IMR-90 (cell line): ENCODE results near the gene WNT9B. TPM values are rescaled to one million over a fixed set of nuclear protein-coding genes. Genes with fewer than 3 reads are reported as not detected.

ENCODE experiments used
- ATAC-seq: fragments of 200-7000 bp; cut with Tn5 transposase; 2 replicates; pipeline ENCODE4 v1.9.1; 2020; ENCODE audit warnings: low read depth, mild to moderate bottlenecking, moderate library complexity
- BruUV-seq: library from RNA; stranded (reverse); fragments of 400-500 nt; replicated peaks from 2 replicates; lab custom pipeline; 2021; lab: Mats Ljungman, UMichigan
- CTCF ChIA-PET: fragments of 300-600 bp; formaldehyde crosslinking; extraction: SDS; loops from one replicate; lab custom pipeline; 2021; ENCODE audit warnings: antibody characterized with exemption; lab: Yijun Ruan, JAX
- POLR2A ChIA-PET: fragments of 300-600 bp; sonication (Branson Sonifier 250); formaldehyde crosslinking; loops from one replicate; lab custom pipeline; 2022; ENCODE audit warnings: antibody characterized with exemption; ENCODE audit not compliant: unreplicated experiment; lab: Charles Lee
- DNase-seq: peaks from one replicate; pipeline ENCODE4 v3.0.0; 2013
- H2AFZ ChIP-seq: replicated peaks from 2 replicates; pipeline ENCODE3; 2013; ENCODE audit warnings: low read length, mild to moderate bottlenecking; ENCODE audit not compliant: poor library complexity
- H2AK5ac ChIP-seq: 2 replicates; pipeline ENCODE4 v1.6.1; 2013; ENCODE audit warnings: low read depth, low read length, inconsistent platforms
- H2AK9ac ChIP-seq: replicated peaks from 2 replicates; pipeline ENCODE3; 2013; ENCODE audit warnings: mild to moderate bottlenecking, low read depth, low read length, moderate library complexity; ENCODE audit not compliant: poor library complexity
- H2BK120ac ChIP-seq: 2 replicates; pipeline ENCODE4 v1.6.1; 2013; ENCODE audit warnings: low read depth, low read length, inconsistent platforms
- H2BK15ac ChIP-seq: 3 replicates; pipeline ENCODE4 v1.6.1; 2013; ENCODE audit warnings: low read depth, low read length, inconsistent platforms
- H2BK20ac ChIP-seq: 2 replicates; pipeline ENCODE4 v1.6.1; 2013; ENCODE audit warnings: low read depth, mild to moderate bottlenecking, inconsistent platforms, low read length, moderate library complexity
- H2BK5ac ChIP-seq: 2 replicates; pipeline ENCODE4 v1.6.1; 2013; ENCODE audit warnings: mild to moderate bottlenecking, low read depth, low read length, inconsistent platforms; ENCODE audit not compliant: poor library complexity, severe bottlenecking
- H3K14ac ChIP-seq: replicated peaks from 2 replicates; pipeline ENCODE4 v1.6.1; 2013; ENCODE audit warnings: low read depth, low read length, inconsistent platforms
- H3K18ac ChIP-seq: 2 replicates; pipeline ENCODE4 v1.6.1; 2013; ENCODE audit warnings: low read depth, low read length, control low read depth
- H3K23ac ChIP-seq: 2 replicates; pipeline ENCODE4 v1.6.1; 2013; ENCODE audit warnings: low read depth, low read length, inconsistent platforms
- H3K27ac ChIP-seq: 2 replicates; pipeline ENCODE4 v1.5.1; 2013; ENCODE audit warnings: mild to moderate bottlenecking, control low read depth, low read length; ENCODE audit not compliant: insufficient read depth
- H3K27me3 ChIP-seq: 2 replicates; pipeline ENCODE4 v1.6.1; 2013; ENCODE audit warnings: low read length; ENCODE audit not compliant: control insufficient read depth, insufficient read depth
- H3K36me3 ChIP-seq: 2 replicates; pipeline ENCODE4 v1.6.1; 2013; ENCODE audit warnings: low read length, mixed read lengths; ENCODE audit not compliant: control insufficient read depth, insufficient read depth
- H3K4ac ChIP-seq: 2 replicates; pipeline ENCODE4 v1.6.1; 2013; ENCODE audit warnings: low read depth, low read length, inconsistent platforms
- H3K4me1 ChIP-seq: 2 replicates; pipeline ENCODE4 v1.6.1; 2013; ENCODE audit warnings: low read length, mixed read lengths; ENCODE audit not compliant: control insufficient read depth, insufficient read depth
- H3K4me2 ChIP-seq: 2 replicates; pipeline ENCODE4 v1.6.1; 2013; ENCODE audit warnings: low read depth, mild to moderate bottlenecking, control low read depth, low read length, moderate library complexity
- H3K4me3 ChIP-seq: 2 replicates; pipeline ENCODE4 v1.5.1; 2013; ENCODE audit warnings: low read depth, mild to moderate bottlenecking, control low read depth, low read length, moderate library complexity; ENCODE audit not compliant: insufficient read depth
- H3K56ac ChIP-seq: 2 replicates; pipeline ENCODE4 v1.6.1; 2013; ENCODE audit warnings: low read length, inconsistent platforms; ENCODE audit not compliant: insufficient read depth; ENCODE audit errors: extremely low read depth
- H3K79me1 ChIP-seq, 2 experiments: 2 replicates each; pipeline ENCODE4 v1.6.1; 2013; ENCODE audit warnings: low read length in 2 of 2, inconsistent platforms in 1 of 2, low read depth in 1 of 2
- H3K9ac ChIP-seq: 2 replicates; pipeline ENCODE4 v1.6.1; 2013; ENCODE audit warnings: low read depth, low read length, control low read depth
- H3K9me1 ChIP-seq: 2 replicates; pipeline ENCODE4 v1.6.1; 2013; ENCODE audit warnings: low read length, inconsistent platforms; ENCODE audit not compliant: insufficient read depth
- H3K9me3 ChIP-seq: 2 replicates; pipeline ENCODE4 v1.6.1; 2013; ENCODE audit warnings: low read length; ENCODE audit not compliant: control insufficient read depth, insufficient read depth
- H4K20me1 ChIP-seq: 2 replicates; pipeline ENCODE4 v1.6.1; 2013; ENCODE audit warnings: low read length, inconsistent platforms; ENCODE audit not compliant: insufficient read depth
- H4K5ac ChIP-seq: 2 replicates; pipeline ENCODE4 v1.6.1; 2013; ENCODE audit warnings: mild to moderate bottlenecking, low read depth, low read length, control low read depth
- H4K8ac ChIP-seq, 2 experiments: 2 replicates each; pipeline ENCODE4 v1.6.1; 2013; ENCODE audit warnings: low read depth in 2 of 2, low read length in 2 of 2, control low read depth in 1 of 2, inconsistent platforms in 1 of 2
- H4K91ac ChIP-seq: 2 replicates; pipeline ENCODE4 v1.6.1; 2013; ENCODE audit warnings: low read depth, low read length, inconsistent platforms; ENCODE audit not compliant: insufficient read depth
- BHLHE40 ChIP-seq: fragments of 150-350 bp; IDR thresholded peaks from 2 replicates; pipeline ENCODE4 v1.6.1; 2016; ENCODE audit warnings: mild to moderate bottlenecking, low read depth, low read length
- CEBPB ChIP-seq: IDR thresholded peaks from 2 replicates; pipeline ENCODE4 v1.6.1; 2012; ENCODE audit warnings: low read depth, low read length, improper control_type of control experiment
- CHD1 ChIP-seq: IDR thresholded peaks from 2 replicates; pipeline ENCODE4 v1.6.1; 2012; ENCODE audit warnings: low read depth, low read length, improper control_type of control experiment
- ELK1 ChIP-seq: fragments of 150-350 bp; IDR thresholded peaks from 2 replicates; pipeline ENCODE4 v1.6.1; 2016; ENCODE audit warnings: low read depth, mild to moderate bottlenecking, low read length, moderate library complexity, borderline replicate concordance
- FOS ChIP-seq: fragments of 150-350 bp; IDR thresholded peaks from 2 replicates; pipeline ENCODE4 v1.6.1; 2016; ENCODE audit warnings: low read depth, low read length
- MAFK ChIP-seq: IDR thresholded peaks from 2 replicates; pipeline ENCODE4 v1.6.1; 2012; ENCODE audit warnings: low read depth, low read length, improper control_type of control experiment
- MAZ ChIP-seq: IDR thresholded peaks from 2 replicates; pipeline ENCODE4 v1.6.1; 2012; ENCODE audit warnings: low read depth, mild to moderate bottlenecking, low read length, improper control_type of control experiment, moderate library complexity, borderline replicate concordance
- MXI1 ChIP-seq: IDR thresholded peaks from 2 replicates; pipeline ENCODE4 v1.6.1; 2012; ENCODE audit warnings: low read depth, mild to moderate bottlenecking, low read length, moderate library complexity, borderline replicate concordance
- NFE2L2 ChIP-seq: fragments of 150-350 bp; IDR thresholded peaks from 2 replicates; pipeline ENCODE4 v1.6.1; 2016; ENCODE audit warnings: low read depth, mild to moderate bottlenecking, low read length
- POLR2A ChIP-seq: IDR thresholded peaks from 2 replicates; pipeline ENCODE4 v1.6.1; 2012; ENCODE audit warnings: mild to moderate bottlenecking, low read depth, low read length
- RAD21 ChIP-seq: IDR thresholded peaks from 2 replicates; pipeline ENCODE4 v1.6.1; 2012; ENCODE audit warnings: low read length, improper control_type of control experiment
- RCOR1 ChIP-seq: IDR thresholded peaks from 2 replicates; pipeline ENCODE4 v1.6.1; 2012; ENCODE audit warnings: mild to moderate bottlenecking, low read length, improper control_type of control experiment; ENCODE audit not compliant: insufficient replicate concordance
- RFX5 ChIP-seq: IDR thresholded peaks from 2 replicates; pipeline ENCODE4 v1.8.0; 2012; ENCODE audit warnings: low read depth, mild to moderate bottlenecking, low read length, moderate library complexity
- SMC3 ChIP-seq: fragments of 150-350 bp; IDR thresholded peaks from 2 replicates; pipeline ENCODE4 v1.6.1; 2016; ENCODE audit warnings: low read depth, mild to moderate bottlenecking, antibody characterized with exemption, low read length, moderate library complexity
- WGBS, 2 experiments: methylation state at CpG; one replicate each; pipeline versions ENCODE4 v1.1.5 to v1.1.7; 2013; ENCODE audit warnings: missing lambda C conversion rate in 2 of 2; ENCODE audit not compliant: insufficient read length in 1 of 2; ENCODE audit errors: extremely low coverage in 2 of 2; 5-methylcytosine and 5-hydroxymethylcytosine counted together
- dilution Hi-C: fragments of 300-500 bp; cut with HindIII; formaldehyde crosslinking; loops from one replicate; pipeline ENCODE4 v1.14.3; 2018; ENCODE audit warnings: low sequenced_read_pairs; ENCODE audit not compliant: unreplicated experiment
- in situ Hi-C: fragments of 300-500 bp; cut with MboI; formaldehyde crosslinking; loops from 3 replicates; pipeline ENCODE4 v1.14.3; 2019; ENCODE audit warnings: low sequenced_read_pairs, inconsistent platforms, mixed read lengths
- intact Hi-C: fragments of 100-400 bp; cut with micrococcal nuclease; formaldehyde crosslinking; loops from 2 replicates; pipeline ENCODE4 v1.10.0; 2022
- polyA plus RNA-seq, 3 experiments: library from polyadenylated mRNA; depleted of rRNA; stranded (reverse); fragments of >200 nt; gene quantifications; 2 replicates each; pipeline ENCODE4 v1.2.3, GENCODE V29; 2012; ENCODE audit warnings: low replicate concordance in 1 of 3
- total RNA-seq: library from RNA; depleted of rRNA; stranded (reverse); fragments of >200 nt; gene quantifications from 2 replicates; pipeline ENCODE4 v1.2.3, GENCODE V29; 2012
- TF ChIP-seq, protein P1 (sequence below): conservative IDR thresholded peaks from 2 replicates; pipeline ENCODE4 v1.5.1; 2012; ENCODE audit warnings: mild to moderate bottlenecking, low read depth, low read length, improper control_type of control experiment
- TF ChIP-seq, protein P2 (sequence below): fragments of 150-350 bp; IDR thresholded peaks from 2 replicates; pipeline ENCODE4 v1.6.1; 2017; ENCODE audit warnings: mild to moderate bottlenecking, antibody characterized with exemption, low read length, low read depth

WNT9B gene
- total and polyA plus RNA-seq, 2 of the 4 experiments (the other 2 are of a cell fraction) = not detected

DNA sequence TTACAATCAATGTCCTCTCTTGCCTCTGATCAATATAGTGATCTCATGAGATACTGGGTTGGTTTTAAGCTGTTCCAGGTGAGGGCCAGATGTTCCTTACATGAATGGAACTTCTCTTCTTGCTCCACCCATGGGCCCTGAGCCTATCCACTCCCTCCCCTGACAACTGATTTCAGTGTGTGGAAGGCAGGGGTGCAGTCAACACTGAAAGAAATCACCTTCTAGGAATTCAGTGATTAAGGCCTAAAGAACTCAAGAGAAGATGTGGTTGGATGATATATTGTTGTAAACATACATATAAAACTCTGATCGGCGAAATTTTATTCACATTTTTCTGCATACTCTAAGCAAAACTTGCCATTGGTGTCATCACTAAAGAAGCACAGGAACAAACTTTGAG is 64.8 kb downstream of the WNT9B start:
- peak; percentile 21 for DNase-seq

More for the DNA sequence above, 64.8 kb downstream of the WNT9B start:
- Histone ChIP-seq H4K5ac (no peak overlapping the region), H3K27me3 (peaks cover 15% of the 10 kb centered on the region), H2BK15ac (no peak overlapping the region), H3K14ac (no peak overlapping the region), H3K18ac (no peak overlapping the region), H3K9ac (no peak overlapping the region), H3K9me1 (no peaks in the 10 kb centered on the region), H3K23ac (no peak overlapping the region), H4K91ac (no peak overlapping the region), H3K56ac (no peak overlapping the region), H3K36me3 (no peaks in the 10 kb centered on the region), H4K20me1 (no peaks in the 10 kb centered on the region), H3K27ac (no peak overlapping the region), H4K8ac (no peak overlapping the region), H3K4me2 (no peak overlapping the region), H2BK120ac (no peak overlapping the region), H2BK5ac (no peak overlapping the region), H3K9me3 (no peaks in the 10 kb centered on the region), H3K4me3 (no peak overlapping the region), H2AK9ac (no peak overlapping the region), H2AFZ (no peak overlapping the region), H2BK20ac (no peak overlapping the region), H3K4ac (no peak overlapping the region), H3K79me1 (no peaks in the 10 kb centered on the region), H3K4me1 (no peaks in the 10 kb centered on the region), H2AK5ac (no peak overlapping the region)
- no peak for ATAC-seq
- no peak for TF ChIP-seq FOS
- TF ChIP-seq MXI1 = no peak
- TF ChIP-seq, protein P1, sequence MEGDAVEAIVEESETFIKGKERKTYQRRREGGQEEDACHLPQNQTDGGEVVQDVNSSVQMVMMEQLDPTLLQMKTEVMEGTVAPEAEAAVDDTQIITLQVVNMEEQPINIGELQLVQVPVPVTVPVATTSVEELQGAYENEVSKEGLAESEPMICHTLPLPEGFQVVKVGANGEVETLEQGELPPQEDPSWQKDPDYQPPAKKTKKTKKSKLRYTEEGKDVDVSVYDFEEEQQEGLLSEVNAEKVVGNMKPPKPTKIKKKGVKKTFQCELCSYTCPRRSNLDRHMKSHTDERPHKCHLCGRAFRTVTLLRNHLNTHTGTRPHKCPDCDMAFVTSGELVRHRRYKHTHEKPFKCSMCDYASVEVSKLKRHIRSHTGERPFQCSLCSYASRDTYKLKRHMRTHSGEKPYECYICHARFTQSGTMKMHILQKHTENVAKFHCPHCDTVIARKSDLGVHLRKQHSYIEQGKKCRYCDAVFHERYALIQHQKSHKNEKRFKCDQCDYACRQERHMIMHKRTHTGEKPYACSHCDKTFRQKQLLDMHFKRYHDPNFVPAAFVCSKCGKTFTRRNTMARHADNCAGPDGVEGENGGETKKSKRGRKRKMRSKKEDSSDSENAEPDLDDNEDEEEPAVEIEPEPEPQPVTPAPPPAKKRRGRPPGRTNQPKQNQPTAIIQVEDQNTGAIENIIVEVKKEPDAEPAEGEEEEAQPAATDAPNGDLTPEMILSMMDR = no peak
- TF ChIP-seq RFX5 = no peak
- TF ChIP-seq MAFK = no peak
- TF ChIP-seq, protein P2, sequence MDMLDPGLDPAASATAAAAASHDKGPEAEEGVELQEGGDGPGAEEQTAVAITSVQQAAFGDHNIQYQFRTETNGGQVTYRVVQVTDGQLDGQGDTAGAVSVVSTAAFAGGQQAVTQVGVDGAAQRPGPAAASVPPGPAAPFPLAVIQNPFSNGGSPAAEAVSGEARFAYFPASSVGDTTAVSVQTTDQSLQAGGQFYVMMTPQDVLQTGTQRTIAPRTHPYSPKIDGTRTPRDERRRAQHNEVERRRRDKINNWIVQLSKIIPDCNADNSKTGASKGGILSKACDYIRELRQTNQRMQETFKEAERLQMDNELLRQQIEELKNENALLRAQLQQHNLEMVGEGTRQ = no peak
- no peak for TF ChIP-seq CHD1
- TF ChIP-seq RCOR1 = no peak
- TF ChIP-seq CEBPB = no peak
- no peak for TF ChIP-seq MAZ
- no peak for TF ChIP-seq ELK1
- no peak for TF ChIP-seq NFE2L2
- TF ChIP-seq RAD21 = no peak
- TF ChIP-seq SMC3 = no peak
- no peak for TF ChIP-seq POLR2A
- TF ChIP-seq BHLHE40 = no peak
- dilution Hi-C loops = no loop called here
- POLR2A ChIA-PET = no interaction called here
- no CpG with 5 or more reads among the region's 2 CpGs for WGBS, 2 experiments
- intact Hi-C loops = no loop called here
- CTCF ChIA-PET = no interaction called here
- in situ Hi-C loops = no loop called here
- no TSS peak for BruUV-seq
